ENCODE data around the gene LRRC8C. TPM values are rescaled to one million over a fixed set of nuclear protein-coding genes. Genes with fewer than 3 reads are reported as not detected.

LRRC8C gene

Small RNAs within 50 kb of the gene (small RNA-seq; reads per million reads assigned to genes)
- not detected for gene AC093423.1 (ENCODE audit: insufficient read depth)
